AG04449 (cell line): ENCODE data around the gene MED4.

Source experiments
- CTCF ChIA-PET: fragments of 350-600 bp; formaldehyde crosslinking; extraction: SDS; loops from one replicate; lab custom pipeline; 2021; ENCODE audit warnings: antibody characterized with exemption; lab: Yijun Ruan, JAX
- POLR2A ChIA-PET: fragments of 400-600, 350-600 bp; formaldehyde crosslinking; extraction: SDS; loops from one replicate; lab custom pipeline; 2020; ENCODE audit warnings: antibody characterized with exemption, inconsistent platforms; lab: Yijun Ruan, JAX
- DNase-seq: peaks from one replicate; pipeline ENCODE4 v3.0.0-alpha.2; 2010; ENCODE audit warnings: low read depth, low spot score
- H3K4me3 ChIP-seq: 2 replicates; pipeline ENCODE4 v1.5.1; 2011; ENCODE audit warnings: low read depth, mild to moderate bottlenecking, control low read depth, low read length
- TF ChIP-seq, protein P1 (sequence below): IDR thresholded peaks from one replicate; pipeline ENCODE4 v1.5.1; 2011; ENCODE audit warnings: mild to moderate bottlenecking, moderate library complexity, low read length, control low read depth, inconsistent platforms; ENCODE audit not compliant: insufficient read depth; ENCODE audit errors: missing control alignments

MED4 gene

GRCh38 chr13:48094781-48095502, at the start of gene MED4:
Gene MED4, minus strand, starts transcription at chr13:48095104. Its CDS starts 26 bp downstream, at chr13:48095078.
- ChIA-PET POLR2A (interaction anchor here (0.6 to 0.7 kb wide), 2 partner anchors 94 to 1153 kb away, joined by 3 to 4 read pairs; partner anchors contain the start of genes CDADC1 and SUCLA2), CTCF (interaction anchor here (0.7 to 3.4 kb wide), 26 partner anchors 8 to 675 kb away, joined by 3 to 25 read pairs (median 4); partner anchors contain the start of gene NUDT15)
- peak; percentile 57 for DNase-seq
- peak within 1 kb of the TSS; percentile 87 for H3K4me3 ChIP-seq
- TF ChIP-seq, protein P1, sequence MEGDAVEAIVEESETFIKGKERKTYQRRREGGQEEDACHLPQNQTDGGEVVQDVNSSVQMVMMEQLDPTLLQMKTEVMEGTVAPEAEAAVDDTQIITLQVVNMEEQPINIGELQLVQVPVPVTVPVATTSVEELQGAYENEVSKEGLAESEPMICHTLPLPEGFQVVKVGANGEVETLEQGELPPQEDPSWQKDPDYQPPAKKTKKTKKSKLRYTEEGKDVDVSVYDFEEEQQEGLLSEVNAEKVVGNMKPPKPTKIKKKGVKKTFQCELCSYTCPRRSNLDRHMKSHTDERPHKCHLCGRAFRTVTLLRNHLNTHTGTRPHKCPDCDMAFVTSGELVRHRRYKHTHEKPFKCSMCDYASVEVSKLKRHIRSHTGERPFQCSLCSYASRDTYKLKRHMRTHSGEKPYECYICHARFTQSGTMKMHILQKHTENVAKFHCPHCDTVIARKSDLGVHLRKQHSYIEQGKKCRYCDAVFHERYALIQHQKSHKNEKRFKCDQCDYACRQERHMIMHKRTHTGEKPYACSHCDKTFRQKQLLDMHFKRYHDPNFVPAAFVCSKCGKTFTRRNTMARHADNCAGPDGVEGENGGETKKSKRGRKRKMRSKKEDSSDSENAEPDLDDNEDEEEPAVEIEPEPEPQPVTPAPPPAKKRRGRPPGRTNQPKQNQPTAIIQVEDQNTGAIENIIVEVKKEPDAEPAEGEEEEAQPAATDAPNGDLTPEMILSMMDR = peak; percentile 100

DNA sequence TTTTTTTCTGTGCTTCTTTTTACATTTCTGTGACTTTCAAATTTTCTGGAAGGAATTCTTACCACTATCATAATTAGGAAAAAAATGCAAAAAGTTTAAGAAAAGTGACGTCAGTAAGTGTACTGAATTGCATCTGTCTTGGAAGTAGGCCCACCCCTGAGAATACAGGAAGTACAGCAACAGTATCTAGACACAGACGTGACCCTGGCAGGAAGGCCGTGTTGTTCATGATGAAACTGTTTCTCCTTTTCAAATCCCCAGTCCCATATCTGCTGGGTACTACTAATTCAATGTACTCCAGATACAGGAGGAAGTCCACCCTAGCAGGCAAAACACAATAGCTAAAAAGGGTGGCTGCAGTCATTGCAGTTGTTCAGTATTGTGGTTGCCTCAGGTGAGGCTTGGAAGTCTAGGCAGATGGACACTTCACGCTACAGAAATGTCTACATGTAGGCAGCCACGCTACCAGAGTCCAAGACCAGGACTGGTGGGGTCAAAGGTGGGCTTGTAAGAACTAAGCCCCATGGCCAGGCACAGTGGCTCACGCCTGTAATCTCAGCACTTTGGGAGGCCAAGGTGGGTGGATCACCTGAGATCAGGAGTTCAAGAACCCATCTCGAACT, 49.6 kb upstream of the MED4 start:
- DNase-seq = no peak

GRCh38 chr13:48142436-48142835, 47.5 kb upstream of the MED4 start:
- CTCF ChIA-PET = no interaction called here

More for the DNA sequence above, 49.6 kb upstream of the MED4 start:
- ChIA-PET CTCF (no interaction called here), POLR2A (no interaction called here)
- no peak overlapping the region for H3K4me3 ChIP-seq
- TF ChIP-seq, protein P1 = no peak

GRCh38 chr13:48138270-48138669, 43.4 kb upstream of the MED4 start:
- ChIA-PET CTCF (interaction anchor here (0.9 kb wide), 1 partner anchor 11 kb away, joined by 3 read pairs; no protein-coding TSS in a partner anchor), POLR2A (no interaction called here)
- no peak for DNase-seq
- H3K4me3 ChIP-seq = no peak overlapping the region
- TF ChIP-seq, protein P1 = no peak

More at GRCh38 chr13:48142436-48142835, 47.5 kb upstream of the MED4 start:
- TF ChIP-seq, protein P1 = no peak
- POLR2A ChIA-PET = no interaction called here
- H3K4me3 ChIP-seq = no peak overlapping the region
- DNase-seq = no peak

GRCh38 chr13:48132961-48133360, 38.1 kb upstream of the MED4 start:
- ChIA-PET CTCF (no interaction called here), POLR2A (no interaction called here)
- no peak overlapping the region for H3K4me3 ChIP-seq
- TF ChIP-seq, protein P1 = no peak
- no peak for DNase-seq

- ChIA-PET CTCF (interaction anchor here (1.0 to 1.1 kb wide), 2 partner anchors 37 to 101 kb away, joined by 3 to 5 read pairs; partner anchors contain the start of gene ITM2B), POLR2A (no interaction called here)
- no peak for DNase-seq
- no peak overlapping the region for H3K4me3 ChIP-seq
- TF ChIP-seq, protein P1 = no peak
Observed at GRCh38 chr13:48131533-48131932, 36.6 kb upstream of the MED4 start.
